GM12891 (cell line): Measurements from ENCODE around the gene THAP6.

Source experiments
- POLR2A ChIP-seq: IDR thresholded peaks from 2 replicates; pipeline ENCODE4 v1.6.1; 2011; ENCODE audit warnings: low read depth, low read length, control low read depth
- POLR2AphosphoS5 ChIP-seq: IDR thresholded peaks from 2 replicates; pipeline ENCODE4 v1.6.1; 2011; ENCODE audit warnings: low read depth, low read length, control low read depth
- TAF1 ChIP-seq: IDR thresholded peaks from 2 replicates; pipeline ENCODE4 v1.6.1; 2011; ENCODE audit warnings: low read depth, low read length, control low read depth

DNA sequence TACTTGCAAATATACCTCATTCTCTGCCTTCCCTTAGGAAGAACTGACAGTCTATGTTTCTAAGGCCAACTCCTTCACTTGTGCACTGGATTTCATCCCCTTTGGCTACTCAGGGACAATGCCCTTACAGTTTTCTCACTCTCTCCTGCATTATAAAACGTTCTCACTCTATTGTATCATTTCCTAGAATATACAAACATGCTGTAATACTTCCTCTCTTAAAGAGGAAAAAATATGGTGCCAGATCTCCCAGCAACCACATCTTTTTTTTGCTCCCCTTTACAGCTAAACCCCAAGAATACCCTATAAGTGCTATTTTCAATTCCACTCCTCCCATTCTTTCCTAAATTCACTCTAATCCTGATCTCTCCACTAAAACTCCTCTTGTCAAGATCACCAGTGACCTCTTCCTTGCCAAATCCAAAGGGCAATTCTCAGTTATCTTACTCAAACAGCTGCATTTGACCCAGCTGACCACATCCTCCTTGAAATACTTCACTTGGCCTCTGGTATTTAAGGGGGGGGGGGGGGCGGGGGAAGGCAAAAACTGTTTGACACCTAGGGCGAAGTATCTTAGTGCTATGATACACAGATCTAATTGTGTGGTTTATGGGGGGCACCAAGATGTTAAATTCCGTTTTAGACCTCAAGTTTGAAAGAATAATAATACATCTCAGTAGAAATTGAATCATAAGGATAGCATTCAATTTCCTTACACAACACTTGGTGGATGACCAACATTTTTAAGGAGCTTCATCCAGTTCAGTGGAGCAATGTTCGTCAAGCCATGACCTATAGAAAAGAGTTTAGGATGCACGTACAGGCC, 1.7 kb upstream of the THAP6 start:
- no peak for TF ChIP-seq TAF1
- TF ChIP-seq POLR2A, result no peak
- no peak for TF ChIP-seq POLR2AphosphoS5
